ENCODE data around the gene MAPK1IP1L.

DNA sequence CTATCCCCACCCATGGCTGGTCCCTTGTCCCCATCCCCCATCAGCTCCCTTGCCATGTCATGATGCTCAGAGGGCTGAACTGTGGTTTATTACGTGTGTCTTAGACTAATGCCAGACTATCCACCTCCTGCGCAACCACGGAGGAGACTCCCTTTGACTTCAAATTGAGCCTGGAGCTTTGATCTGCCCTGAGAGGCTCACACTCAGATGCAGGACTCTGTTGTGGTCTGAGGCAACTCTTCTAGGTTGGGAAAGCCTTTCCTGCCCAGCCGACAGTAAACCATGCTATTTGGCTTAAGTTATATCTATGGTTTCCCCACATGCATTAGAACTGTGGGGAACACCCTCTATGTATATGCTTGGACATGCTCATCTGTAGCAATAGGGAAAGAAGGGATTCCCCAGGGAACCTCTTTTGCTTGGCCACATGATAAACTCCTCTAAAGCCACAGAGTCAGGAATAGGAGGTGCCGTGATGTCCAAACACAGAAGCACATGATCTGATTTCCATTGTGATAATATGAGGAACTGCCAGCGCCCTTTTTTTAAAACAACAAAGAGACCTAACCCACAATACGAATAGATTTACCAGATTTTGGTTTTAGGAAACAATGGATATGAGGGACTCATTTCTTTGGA, 66.5 kb downstream of the MAPK1IP1L start:
- TF ChIP-seq CTCF (IDR thresholded peaks at IDR 0.05) (no peak), EZH2 (IDR thresholded peaks at IDR 0.05) (no peak), EZH2phosphoT487 (IDR thresholded peaks at IDR 0.05) (no peak)
